Measurements from ENCODE around the gene ADORA2A.

The ADORA2A gene

GRCh38 chr22:24427500-24428164 lies at the start of gene ADORA2A:
Gene ADORA2A (plus strand): TSS chr22:24427599. CDS start chr22:24433405, 5,806 bp downstream.
- DNase-seq: no peak

DNA sequence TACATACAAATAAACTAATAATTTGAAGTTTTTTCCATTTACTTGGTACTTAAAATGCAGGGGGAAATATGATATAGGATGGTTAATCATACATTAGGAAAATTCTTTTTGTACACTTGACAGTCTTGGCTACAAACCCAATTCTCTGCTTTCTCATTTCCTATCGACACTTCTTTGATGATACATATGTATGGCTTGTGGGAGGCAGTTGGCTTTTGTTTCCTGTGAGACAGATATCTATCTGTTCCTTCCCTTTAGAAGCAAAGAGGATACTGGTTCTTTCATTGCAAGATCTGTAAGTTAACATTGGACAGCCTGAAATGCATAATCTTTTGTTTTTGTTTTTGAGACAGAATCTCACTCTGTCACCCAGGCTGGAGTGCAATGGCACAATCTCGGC lies 47.9 kb upstream of the ADORA2A start:
- DNase-seq: no peak

GRCh38 chr22:24380220-24380904 lies 47.0 kb upstream of the ADORA2A start:
- DNase-seq: no peak

GRCh38 chr22:24380905-24381230 lies 46.5 kb upstream of the ADORA2A start:
- no peak for DNase-seq

GRCh38 chr22:24383061-24383460 lies 44.3 kb upstream of the ADORA2A start:
- no peak for DNase-seq

DNA sequence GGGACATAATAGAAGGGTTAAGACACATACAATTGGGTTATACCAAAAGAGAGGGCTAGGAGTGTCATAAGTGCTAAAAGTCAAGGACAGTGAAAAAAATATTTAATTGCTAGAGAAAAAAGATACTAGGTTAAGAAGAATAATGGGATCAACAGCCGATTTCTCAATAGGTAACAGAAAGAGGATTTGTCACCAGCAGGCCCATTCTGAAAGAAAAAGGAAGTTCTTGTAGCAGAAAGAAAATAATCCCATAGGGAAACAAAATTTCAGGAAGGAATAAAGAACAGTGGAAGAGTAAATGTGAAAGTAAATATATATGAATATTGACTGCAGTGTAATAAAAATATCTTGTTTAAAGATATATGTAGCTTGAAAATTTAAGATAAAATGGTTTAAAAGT lies 43.3 kb upstream of the ADORA2A start:
- DNase-seq: no peak

DNA sequence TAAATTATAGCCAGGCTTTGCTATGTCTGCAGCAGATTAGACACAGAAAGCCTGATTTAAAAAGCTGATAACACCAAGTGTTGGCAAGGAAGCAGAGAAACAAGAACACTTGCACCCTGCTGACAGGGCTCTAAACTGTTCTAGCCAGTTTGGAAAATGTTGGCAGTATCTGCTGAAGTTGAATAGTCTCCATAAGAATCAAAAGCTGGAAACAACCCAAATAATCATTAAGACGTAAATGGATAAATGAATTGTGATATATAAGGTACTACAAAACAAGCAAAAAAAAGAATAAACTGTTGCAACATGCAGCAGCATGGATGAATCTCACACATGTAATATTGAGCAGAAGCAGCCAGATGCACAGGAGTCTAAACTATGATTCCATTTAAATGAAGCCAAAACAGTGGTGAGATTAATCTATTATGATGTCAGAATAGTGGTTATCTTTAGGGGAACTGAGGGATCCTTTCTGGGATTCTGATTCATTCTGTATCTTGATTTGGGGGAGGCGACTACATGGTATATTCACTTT lies 40.4 kb upstream of the ADORA2A start:
- no peak for DNase-seq

GRCh38 chr22:24389680-24390079 lies 37.7 kb upstream of the ADORA2A start:
- DNase-seq: no peak

DNA sequence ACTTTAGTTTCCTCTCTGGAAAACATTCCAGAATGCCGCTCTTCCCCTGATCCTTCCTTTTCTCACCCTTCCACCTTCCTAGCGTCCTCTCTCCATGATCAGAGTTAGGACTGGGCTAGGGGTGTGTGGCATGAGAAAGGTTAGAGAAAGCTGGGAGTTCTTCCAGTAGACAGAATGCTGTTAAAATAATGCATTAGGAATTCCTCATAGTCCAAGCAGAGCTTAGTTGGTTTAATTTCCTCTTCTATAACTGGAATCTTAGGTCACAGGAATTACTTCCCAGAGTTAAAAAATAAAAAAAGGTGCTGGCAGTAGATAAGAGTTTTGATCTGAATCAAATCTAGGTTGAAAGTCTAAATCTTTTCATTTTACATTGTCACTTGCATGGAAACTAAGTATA lies 37.2 kb upstream of the ADORA2A start:
- DNase-seq: no peak

- DNase-seq: no peak
Observed at GRCh38 chr22:24390576-24390975, 36.8 kb upstream of the ADORA2A start.

DNA sequence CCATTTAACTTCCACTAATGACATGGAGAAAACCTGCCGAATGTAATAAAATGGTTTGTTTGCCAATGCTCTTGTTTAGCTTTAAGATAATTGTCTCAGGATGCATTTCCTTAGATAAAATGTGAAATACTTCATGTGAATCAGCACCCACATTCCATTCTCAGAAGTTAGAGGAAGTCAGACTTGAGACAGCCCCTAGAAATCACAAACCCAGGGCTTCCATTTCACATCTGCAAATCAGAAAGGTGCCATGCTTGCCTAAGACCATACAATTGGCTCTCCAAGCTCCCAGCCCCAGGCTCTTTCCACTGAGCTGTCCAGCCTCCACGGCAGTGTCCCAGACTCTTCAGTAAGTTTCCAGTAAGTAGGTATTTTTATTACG lies 35.6 kb upstream of the ADORA2A start:
- no peak for DNase-seq

DNA sequence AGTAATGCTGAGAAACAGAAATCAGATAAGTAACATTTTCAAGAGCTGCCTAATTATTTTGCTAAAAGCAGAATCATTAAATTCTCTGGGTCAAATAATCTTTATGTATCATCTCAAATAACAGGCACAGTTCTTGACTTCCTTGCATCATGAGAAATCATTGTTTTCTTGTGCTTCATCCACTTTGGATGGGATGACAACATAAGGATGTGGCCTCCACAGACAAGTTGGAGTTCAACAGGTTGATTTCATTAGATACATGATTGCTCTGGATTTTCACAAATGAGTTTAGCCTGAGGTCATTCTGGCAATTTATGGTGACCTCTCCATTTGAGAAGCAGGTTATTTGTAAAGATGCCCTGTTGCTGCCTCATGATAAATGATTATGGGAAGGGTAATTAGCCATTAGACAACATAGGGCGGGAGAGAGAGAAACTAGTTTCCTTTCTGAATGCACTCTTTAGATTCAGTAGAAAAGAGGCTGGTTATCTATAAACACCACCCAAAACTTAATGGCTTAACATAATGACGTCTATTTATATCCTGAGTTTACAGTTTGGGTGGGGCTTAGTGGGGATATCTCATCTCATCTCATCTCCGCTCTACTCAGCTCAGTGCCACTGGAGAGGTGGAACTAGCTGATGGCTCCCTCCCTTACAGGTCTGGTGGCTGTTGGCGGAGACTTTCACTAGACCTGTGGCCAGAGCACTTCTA lies 35.0 kb upstream of the ADORA2A start:
- no peak for DNase-seq

GRCh38 chr22:24393012-24393559 lies 34.3 kb upstream of the ADORA2A start:
- no peak for DNase-seq

- no peak for DNase-seq
Observed at GRCh38 chr22:24393848-24394247, 33.6 kb upstream of the ADORA2A start.

- DNase-seq: no peak
Observed at GRCh38 chr22:24394254-24394653, 33.1 kb upstream of the ADORA2A start.

DNA sequence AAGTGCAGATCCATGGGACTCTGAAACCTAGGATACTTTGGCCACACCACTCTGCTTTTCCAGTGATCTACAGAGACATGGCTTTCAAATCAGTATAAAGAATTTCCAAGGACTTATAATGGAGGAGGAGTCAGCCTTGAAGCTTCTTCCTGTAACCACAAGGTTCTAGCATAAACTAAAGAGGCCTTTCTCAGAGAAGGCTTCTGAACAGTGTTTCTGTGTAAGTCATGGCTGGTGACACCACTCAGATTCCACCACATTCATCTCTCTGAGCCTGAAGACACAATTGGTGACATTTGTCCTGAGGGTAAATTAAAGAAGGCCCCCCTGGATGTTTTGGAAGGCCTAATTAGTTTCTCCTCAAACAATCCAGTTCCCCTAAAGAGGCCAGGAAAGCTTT lies 29.0 kb upstream of the ADORA2A start:
- DNase-seq: no peak

- DNase-seq: no peak
Observed at GRCh38 chr22:24400034-24400725, 27.2 kb upstream of the ADORA2A start.

- no peak for DNase-seq
Observed at GRCh38 chr22:24400726-24401596, 26.4 kb upstream of the ADORA2A start.

DNA sequence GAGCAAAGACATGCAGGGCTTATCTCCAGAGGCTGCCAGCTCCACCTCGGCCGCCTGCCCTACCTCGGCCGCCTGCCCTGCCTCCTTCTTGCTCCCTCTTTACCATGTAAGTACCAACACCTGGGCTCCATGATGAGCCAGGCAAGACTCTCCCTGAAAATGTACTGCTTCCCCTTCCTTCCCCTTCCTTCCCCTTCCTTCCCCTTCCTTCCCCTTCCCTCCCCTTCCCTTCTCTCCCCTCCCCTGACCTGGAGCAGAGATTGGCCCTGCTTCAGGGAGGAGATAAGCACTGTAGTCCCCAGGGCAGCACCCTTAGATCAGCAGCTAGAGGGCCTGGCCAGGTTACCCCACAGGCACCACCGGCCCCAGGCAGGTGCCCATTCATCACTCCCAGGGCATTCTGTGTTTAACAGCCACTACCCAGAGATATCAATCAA lies 25.4 kb upstream of the ADORA2A start:
- no peak for DNase-seq

DNA sequence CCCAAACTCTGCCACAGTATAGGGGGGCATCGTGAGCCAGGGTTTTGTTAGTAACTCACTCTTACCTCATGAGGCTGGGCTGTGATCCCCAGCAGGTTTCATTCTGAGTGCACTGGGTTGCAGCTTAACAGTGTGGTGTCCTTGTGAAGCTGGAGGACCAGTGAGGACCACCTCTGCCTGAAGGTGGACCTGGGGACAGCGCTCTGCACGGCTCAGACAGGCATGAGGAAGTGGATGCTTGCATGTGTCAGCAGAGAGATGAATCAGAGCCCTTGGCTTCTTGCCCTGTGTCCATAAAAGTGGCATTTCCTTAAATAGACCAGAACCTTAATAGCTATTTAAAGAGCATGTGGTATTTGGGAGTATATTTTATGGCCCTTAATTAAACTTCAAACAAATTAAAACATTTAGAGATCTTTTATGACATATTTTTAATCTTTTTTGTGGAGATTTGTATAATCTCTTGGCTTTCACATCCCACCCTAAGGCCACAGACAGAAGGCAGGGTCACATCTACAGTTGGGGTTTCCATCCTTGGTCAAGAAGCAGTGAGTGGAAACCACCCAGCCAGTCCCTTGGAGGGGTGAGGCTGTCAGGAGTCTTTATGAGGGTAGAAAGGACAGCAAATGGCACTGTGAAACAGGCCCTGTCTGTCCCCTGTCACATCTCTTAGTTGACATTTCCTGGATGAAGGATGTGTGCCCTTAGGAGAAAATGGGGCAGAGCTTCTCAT lies 24.8 kb upstream of the ADORA2A start:
- no peak for DNase-seq

- DNase-seq: no peak
Observed at GRCh38 chr22:24403346-24403745, 24.1 kb upstream of the ADORA2A start.

All from NCI-H2081 treated with DMSO at 0.1 percent for 48 hours (cell line).